Lower leg skin (tissue), 3 donors: ENCODE results near the gene ADAM29.

Experiments used
- POLR2A ChIP-seq, 2 donors: fragments of 450-650 bp; IDR thresholded peaks; one replicate each; pipeline ENCODE4 v1.6.1; 2016 to 2017; ENCODE audit warnings: antibody characterized with exemption in 2 of 2, mild to moderate bottlenecking in 1 of 2, moderate library complexity in 1 of 2
- TF ChIP-seq, protein P1 (sequence below), 3 donors: fragments of 450-650 bp; IDR thresholded peaks; one replicate each; pipeline ENCODE4 v1.5.1; 2016; ENCODE audit warnings: antibody characterized with exemption in 3 of 3, mild to moderate bottlenecking in 3 of 3, moderate library complexity in 2 of 3

DNA sequence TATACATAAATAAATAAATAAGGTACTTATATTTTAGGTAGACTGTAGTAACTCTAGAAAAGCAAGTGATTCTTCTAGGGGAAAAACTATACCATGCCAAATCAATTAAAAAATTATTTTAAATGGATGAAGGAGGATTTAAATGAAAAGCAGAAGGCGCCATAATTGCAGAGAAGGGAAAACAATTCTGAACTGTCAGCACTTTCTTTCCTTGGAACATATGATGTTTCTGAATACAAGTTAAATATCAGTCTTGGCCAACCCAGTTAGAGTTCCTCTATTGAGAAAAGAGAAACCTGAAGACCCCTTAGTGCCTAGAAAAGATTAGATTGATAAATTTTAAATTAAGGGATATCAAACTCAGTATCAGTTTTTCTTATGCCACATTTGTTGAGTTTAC is 75.8 kb downstream of the ADAM29 start:
- TF ChIP-seq, protein P1, sequence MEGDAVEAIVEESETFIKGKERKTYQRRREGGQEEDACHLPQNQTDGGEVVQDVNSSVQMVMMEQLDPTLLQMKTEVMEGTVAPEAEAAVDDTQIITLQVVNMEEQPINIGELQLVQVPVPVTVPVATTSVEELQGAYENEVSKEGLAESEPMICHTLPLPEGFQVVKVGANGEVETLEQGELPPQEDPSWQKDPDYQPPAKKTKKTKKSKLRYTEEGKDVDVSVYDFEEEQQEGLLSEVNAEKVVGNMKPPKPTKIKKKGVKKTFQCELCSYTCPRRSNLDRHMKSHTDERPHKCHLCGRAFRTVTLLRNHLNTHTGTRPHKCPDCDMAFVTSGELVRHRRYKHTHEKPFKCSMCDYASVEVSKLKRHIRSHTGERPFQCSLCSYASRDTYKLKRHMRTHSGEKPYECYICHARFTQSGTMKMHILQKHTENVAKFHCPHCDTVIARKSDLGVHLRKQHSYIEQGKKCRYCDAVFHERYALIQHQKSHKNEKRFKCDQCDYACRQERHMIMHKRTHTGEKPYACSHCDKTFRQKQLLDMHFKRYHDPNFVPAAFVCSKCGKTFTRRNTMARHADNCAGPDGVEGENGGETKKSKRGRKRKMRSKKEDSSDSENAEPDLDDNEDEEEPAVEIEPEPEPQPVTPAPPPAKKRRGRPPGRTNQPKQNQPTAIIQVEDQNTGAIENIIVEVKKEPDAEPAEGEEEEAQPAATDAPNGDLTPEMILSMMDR (IDR thresholded peaks at IDR 0.05), result no peak
- no peak for TF ChIP-seq POLR2A (IDR thresholded peaks at IDR 0.05)
